ENCODE results near the gene C2CD4D. TPM values are rescaled to one million over a fixed set of nuclear protein-coding genes. Genes with fewer than 3 reads are reported as not detected.

The C2CD4D gene
- total and polyA plus RNA-seq, 2 donors (not counting 1 experiment from before 2014, with no cell fraction given) = 0.07 TPM; not detected in 1

- H3K9me3 Mint-ChIP-seq (ENCODE audit: insufficient read depth) = no peaks in the 10 kb centered on the region
- peak within 1 kb of the TSS; percentile 84 for H3K4me2 ChIP-seq (replicated peaks; ENCODE audit: low read depth, low read length, poor library complexity, severe bottlenecking)
- ChIA-PET CTCF (interaction anchor here (0.7 to 2.3 kb wide), 5 partner anchors 11 to 46 kb away, joined by 3 to 11 read pairs (median 3); partner anchors contain the start of genes MRPL9 and RORC), POLR2A (interaction anchor here (0.6 to 1.8 kb wide), 5 partner anchors 27 to 242 kb away, joined by 3 to 13 read pairs (median 3); partner anchors contain the start of genes MRPL9, RIIAD1 and SNX27)
- no peaks in the 10 kb centered on the region for H3K27me3 ChIP-seq (replicated peaks in 1 of 4; ENCODE audit: control extremely low read depth in 1 of 4, control insufficient read depth in 3 of 4, insufficient read depth in 4 of 4, low read length in 3 of 4)
- H3K4me3 Mint-ChIP-seq = peak within 1 kb of the TSS; percentile 96
- no peaks in the 10 kb centered on the region for H3K27me3 Mint-ChIP-seq
- no peaks in the 10 kb centered on the region for H4K20me1 ChIP-seq (ENCODE audit: control insufficient read depth, insufficient read depth, low read length, poor library complexity, severe bottlenecking)
- ATAC-seq (ENCODE audit: low read depth) = peak; percentile 93
- H3K27ac ChIP-seq (ENCODE audit: low read length in 2 of 2) = peak within 1 kb of the TSS; percentile 15 to 67
- peaks cover 26% of the 10 kb centered on the region for H3K4me1 Mint-ChIP-seq
- H2AFZ ChIP-seq (ENCODE audit: insufficient read depth, low read depth, low read length, poor library complexity, severe bottlenecking) = peak within 1 kb of the TSS; percentile 97
- no peaks in the 10 kb centered on the region for H3K9me3 ChIP-seq (ENCODE audit: control extremely low read depth in 1 of 3, control insufficient read depth in 2 of 3, insufficient read depth in 1 of 3, low read length in 2 of 3)
- TF ChIP-seq EZH2 (IDR thresholded peaks at IDR 0.05; ENCODE audit: borderline replicate concordance, insufficient read depth, low read depth, low read length, poor library complexity, severe bottlenecking) = peak; percentile 88
- TF ChIP-seq CTCF (IDR thresholded peaks at IDR 0.05) = peak; percentile 14
- H3K79me2 ChIP-seq (ENCODE audit: control insufficient read depth, insufficient read depth, low read length) = peaks cover 3% of the 10 kb centered on the region
- peak within 1 kb of the TSS; percentile 88 for H3K9ac ChIP-seq (ENCODE audit: low read length)
- intact Hi-C loops (cut with micrococcal nuclease) = loop anchor here (1.0 to 5.0 kb wide), 9 partner anchors 27 to 331 kb away; partner anchors contain the start of genes CGN, MRPL9, POGZ and RIIAD1
- 1% methylated on average over 58 of the region's 58 CpGs for WGBS (ENCODE audit: insufficient coverage)
- peaks cover 9 to 10% of the 10 kb centered on the region in 2 donors for H3K4me1 ChIP-seq (ENCODE audit: control insufficient read depth in 2 of 2, insufficient read depth in 2 of 2, low read length in 2 of 2)
- DNase-seq = peak; percentile 99
- no peaks in the 10 kb centered on the region for H3K36me3 ChIP-seq (replicated peaks in 1 of 2; ENCODE audit: control extremely low read depth in 1 of 2, control insufficient read depth in 1 of 2, extremely low read depth in 1 of 2, insufficient read depth in 2 of 2, low read length in 1 of 2)
- peak within 1 kb of the TSS; percentile 72 to 97 (median 91) for H3K4me3 ChIP-seq (ENCODE audit: control extremely low read depth in 1 of 5, extremely low read depth in 1 of 5, insufficient read depth in 1 of 5, low read depth in 2 of 5, low read length in 4 of 5)
- H3K27ac Mint-ChIP-seq = peak within 1 kb of the TSS; percentile 89
These were observed 49.3 kb downstream of the C2CD4D start, which contains the start of gene TDRKH for GRCh38 chr1:151790071-151790939. Gene TDRKH, minus strand, starts transcription at chr1:151790500. Its CDS starts 7,478 bp downstream, at chr1:151783022.

Small RNAs within 50 kb of the gene (small RNA-seq; reads per million reads assigned to genes)
- not detected for gene RF00019 (ENCODE audit: insufficient read length, low read depth, low replicate concordance)

Other genes with a start within 250 kb of the C2CD4D start
- 43.2 and 45.6 TPM in 2 replicates for gene SNX27, start 227.8 kb downstream of the C2CD4D start, total RNA-seq
- gene SNX27, start 227.8 kb downstream of the C2CD4D start, polyA plus RNA-seq = 13.5 and 14.5 TPM in 2 replicates
- not detected in 2 replicates for gene CELF3, start 123.0 kb downstream of the C2CD4D start, total RNA-seq
- not detected in 2 replicates for gene CELF3, start 123.0 kb downstream of the C2CD4D start, polyA plus RNA-seq
- gene RIIAD1, start 118.3 kb downstream of the C2CD4D start, total RNA-seq = not detected in 2 replicates
- gene RIIAD1, start 118.3 kb downstream of the C2CD4D start, polyA plus RNA-seq = not detected in 2 replicates
- 84.6 and 100 TPM in 2 replicates for gene MRPL9, start 76.3 kb downstream of the C2CD4D start, total RNA-seq
- gene MRPL9, start 76.3 kb downstream of the C2CD4D start, polyA plus RNA-seq = 65.5 and 92.5 TPM in 2 replicates
- 12.8 and 13.3 TPM in 2 replicates for gene TDRKH, start 49.3 kb downstream of the C2CD4D start, total RNA-seq
- gene TDRKH, start 49.3 kb downstream of the C2CD4D start, polyA plus RNA-seq = 2.0 and 2.2 TPM in 2 replicates
- gene LINGO4, start 34.4 kb downstream of the C2CD4D start, total RNA-seq = not detected in 2 replicates
- not detected in 2 replicates for gene LINGO4, start 34.4 kb downstream of the C2CD4D start, polyA plus RNA-seq
- gene RORC, start 8.0 kb downstream of the C2CD4D start, total RNA-seq = 0.12 TPM in 1 of 2 replicates, not detected in the other
- gene RORC, start 8.0 kb downstream of the C2CD4D start, polyA plus RNA-seq = 0.07 and 0.15 TPM in 2 replicates
- not detected in 2 replicates for gene THEM5, start 13.9 kb upstream of the C2CD4D start, total RNA-seq
- gene THEM5, start 13.9 kb upstream of the C2CD4D start, polyA plus RNA-seq = not detected in 2 replicates
- 16.1 and 19.8 TPM in 2 replicates for gene THEM4, start 69.7 kb upstream of the C2CD4D start, total RNA-seq
- 10.3 and 15.0 TPM in 2 replicates for gene THEM4, start 69.7 kb upstream of the C2CD4D start, polyA plus RNA-seq
- 40.4 and 47.1 TPM in 2 replicates for gene S100A10, start 154.0 kb upstream of the C2CD4D start, total RNA-seq
- gene S100A10, start 154.0 kb upstream of the C2CD4D start, polyA plus RNA-seq = 29.9 and 38.0 TPM in 2 replicates
- gene S100A11, start 197.2 kb upstream of the C2CD4D start, total RNA-seq = 31.4 and 33.1 TPM in 2 replicates
- gene S100A11, start 197.2 kb upstream of the C2CD4D start, polyA plus RNA-seq = 10.9 and 26.2 TPM in 2 replicates
- gene TCHHL1, start 249.2 kb upstream of the C2CD4D start, total RNA-seq = not detected in 2 replicates
- not detected in 2 replicates for gene TCHHL1, start 249.2 kb upstream of the C2CD4D start, polyA plus RNA-seq